ENCODE results near the gene MAGI2. TPM values are rescaled to one million over a fixed set of nuclear protein-coding genes. Genes with fewer than 3 reads are reported as not detected.

The MAGI2 gene
- total RNA-seq, 1 experiment from 2014 or later: 0.25 TPM

DNA sequence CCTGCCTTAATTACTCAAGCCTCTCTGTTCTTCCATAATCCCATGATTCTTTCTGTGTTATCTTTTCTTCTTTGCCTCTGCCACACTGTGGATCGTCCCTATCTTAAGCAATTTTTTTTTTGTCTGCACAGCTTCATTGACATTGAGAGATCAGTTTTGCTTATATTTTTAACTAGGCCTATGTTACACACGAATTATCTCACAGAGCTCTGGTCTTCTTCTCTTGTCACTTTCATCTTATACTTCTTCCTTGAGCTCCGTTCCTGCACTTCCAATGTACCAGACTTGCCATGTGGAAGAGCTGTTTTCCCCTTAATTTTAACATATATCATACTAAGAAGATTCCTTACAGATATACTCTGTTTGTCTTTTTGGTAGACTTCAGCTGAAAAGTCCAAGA lies 106.1 kb downstream of the MAGI2 start:
- Histone ChIP-seq H3K4me3 (ENCODE audit: low read depth, low read length) (no peak overlapping the region), H3K27me3 (replicated peaks; ENCODE audit: control insufficient read depth, insufficient read depth, low read length) (no peaks in the 10 kb centered on the region), H3K36me3 (ENCODE audit: control insufficient read depth, insufficient read depth, low read length) (no peaks in the 10 kb centered on the region), H3K4me1 (no peaks in the 10 kb centered on the region; the same call in 1 of the 2 replicates), H3K9me3 (no peaks in the 10 kb centered on the region)
- TF ChIP-seq CTCF (IDR thresholded peaks at IDR 0.05; ENCODE audit: insufficient read depth in 1 of 2, low read depth in 1 of 2, low read length in 1 of 2, severe bottlenecking in 1 of 2, unreplicated experiment in 1 of 2): no peak
- intact Hi-C loops (cut with micrococcal nuclease; ENCODE audit: unreplicated experiment): loop anchor here (10.0 kb wide), 1 partner anchor 197 kb away; no protein-coding TSS in a partner anchor
- H3K4me1 Mint-ChIP-seq (ENCODE audit: low read depth, unreplicated experiment): peaks cover 3% of the 10 kb centered on the region
- BruUV-seq (replicated peaks): no TSS peak
- POLR2A ChIA-PET: no interaction called here
- H3K36me3 Mint-ChIP-seq (ENCODE audit: insufficient read depth, unreplicated experiment): no peaks in the 10 kb centered on the region
- CTCF ChIA-PET: no interaction called here
- DNase-seq: no peak
- no peaks in the 10 kb centered on the region for H3K9me3 Mint-ChIP-seq (ENCODE audit: unreplicated experiment)
- H3K27ac Mint-ChIP-seq (ENCODE audit: unreplicated experiment): no peak overlapping the region
- H3K27me3 Mint-ChIP-seq (ENCODE audit: insufficient read depth, unreplicated experiment): no peaks in the 10 kb centered on the region
- no peak overlapping the region for H3K4me3 Mint-ChIP-seq (ENCODE audit: unreplicated experiment)

DNA sequence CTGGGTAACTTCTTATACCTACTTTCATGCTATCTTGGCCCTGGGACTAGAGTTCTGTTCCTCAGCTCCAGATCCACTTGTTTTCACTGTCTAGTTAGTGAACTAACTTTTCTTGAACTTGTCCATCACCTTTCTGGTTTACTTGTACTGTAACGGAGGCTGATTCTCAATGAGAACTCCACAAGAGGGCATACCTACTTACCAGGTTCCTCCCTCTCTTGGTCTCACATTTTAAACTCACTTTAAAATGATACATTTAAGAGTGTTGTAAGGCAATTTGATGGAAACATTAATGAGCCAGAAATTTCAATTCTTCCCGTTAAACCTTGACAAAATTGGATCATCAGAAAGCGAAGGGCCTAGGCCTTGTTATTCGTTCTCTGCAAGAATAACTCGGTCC lies 111.6 kb downstream of the MAGI2 start:
- no peak overlapping the region for H3K27ac Mint-ChIP-seq (ENCODE audit: unreplicated experiment)
- H3K9me3 Mint-ChIP-seq (ENCODE audit: unreplicated experiment): no peaks in the 10 kb centered on the region
- no peaks in the 10 kb centered on the region for H3K9me3 ChIP-seq
- no peaks in the 10 kb centered on the region for H3K4me1 Mint-ChIP-seq (ENCODE audit: low read depth, unreplicated experiment)
- intact Hi-C loops (cut with micrococcal nuclease; ENCODE audit: unreplicated experiment): loop anchor here (1.0 to 10.0 kb wide), 2 partner anchors 203 to 399 kb away; no protein-coding TSS in a partner anchor
- peak in 1 of 2 experiments; percentile 9 for DNase-seq
- POLR2A ChIA-PET: no interaction called here
- no peaks in the 10 kb centered on the region for H3K4me1 ChIP-seq
- TF ChIP-seq CTCF (IDR thresholded peaks at IDR 0.05; ENCODE audit: insufficient read depth in 1 of 2, low read depth in 1 of 2, low read length in 1 of 2, severe bottlenecking in 1 of 2, unreplicated experiment in 1 of 2): peak in 1 of 2 experiments; percentile 36
- no peak overlapping the region for H3K4me3 ChIP-seq (ENCODE audit: low read depth, low read length)
- no peaks in the 10 kb centered on the region for H3K36me3 ChIP-seq (ENCODE audit: control insufficient read depth, insufficient read depth, low read length)
- no peak overlapping the region for H3K4me3 Mint-ChIP-seq (ENCODE audit: unreplicated experiment)
- CTCF ChIA-PET: no interaction called here
- no peaks in the 10 kb centered on the region for H3K27me3 Mint-ChIP-seq (ENCODE audit: insufficient read depth, unreplicated experiment)
- BruUV-seq (replicated peaks): no TSS peak
- H3K36me3 Mint-ChIP-seq (ENCODE audit: insufficient read depth, unreplicated experiment): no peaks in the 10 kb centered on the region
- H3K27me3 ChIP-seq (replicated peaks; ENCODE audit: control insufficient read depth, insufficient read depth, low read length): no peaks in the 10 kb centered on the region

- ChIA-PET CTCF (no interaction called here), POLR2A (no interaction called here)
- no peak overlapping the region for H3K4me3 ChIP-seq (ENCODE audit: low read depth, low read length)
- TF ChIP-seq CTCF (IDR thresholded peaks at IDR 0.05; ENCODE audit: insufficient read depth in 1 of 2, low read depth in 1 of 2, low read length in 1 of 2, severe bottlenecking in 1 of 2, unreplicated experiment in 1 of 2): no peak
- no peaks in the 10 kb centered on the region for H3K36me3 ChIP-seq (ENCODE audit: control insufficient read depth, insufficient read depth, low read length)
- Mint-ChIP-seq H3K4me3 (ENCODE audit: unreplicated experiment) (no peak overlapping the region), H3K27me3 (ENCODE audit: insufficient read depth, unreplicated experiment) (no peaks in the 10 kb centered on the region), H3K9me3 (ENCODE audit: unreplicated experiment) (no peaks in the 10 kb centered on the region), H3K4me1 (ENCODE audit: low read depth, unreplicated experiment) (no peaks in the 10 kb centered on the region), H3K27ac (ENCODE audit: unreplicated experiment) (no peak overlapping the region), H3K36me3 (ENCODE audit: insufficient read depth, unreplicated experiment) (no peaks in the 10 kb centered on the region)
- intact Hi-C loops (cut with micrococcal nuclease; ENCODE audit: unreplicated experiment): loop anchor here (10.0 kb wide), 1 partner anchor 205 kb away; no protein-coding TSS in a partner anchor
- H3K4me1 ChIP-seq: no peaks in the 10 kb centered on the region
- no peaks in the 10 kb centered on the region for H3K27me3 ChIP-seq (replicated peaks; ENCODE audit: control insufficient read depth, insufficient read depth, low read length)
- no peak for DNase-seq
- H3K9me3 ChIP-seq: no peaks in the 10 kb centered on the region
- BruUV-seq (replicated peaks): no TSS peak
Observed at GRCh38 chr7:79340212-79340611, 113.3 kb downstream of the MAGI2 start.
